Liver (tissue), 9 donors: Measurements from ENCODE around the gene KYNU. TPM values are rescaled to one million over a fixed set of nuclear protein-coding genes. Genes with fewer than 3 reads are reported as not detected.

Experiments used
- DNase-seq: peaks from one replicate; pipeline ENCODE4 v3.0.0-alpha.2; 2017; ENCODE audit warnings: low spot score
- H3K27ac ChIP-seq, 2 donors: one replicate each; pipeline ENCODE4 v1.7.0; 2013; ENCODE audit warnings: inconsistent platforms in 2 of 2, low read length in 2 of 2, control low read depth in 1 of 2, low read depth in 1 of 2, mild to moderate bottlenecking in 1 of 2
- H3K27me3 ChIP-seq, 4 donors: one replicate each; pipeline versions ENCODE4 v1.6.1 to v1.7.0; 2013; ENCODE audit warnings: low read length in 3 of 4, inconsistent platforms in 1 of 4, mild to moderate bottlenecking in 1 of 4, moderate library complexity in 1 of 4; ENCODE audit not compliant: control insufficient read depth in 4 of 4, insufficient read depth in 4 of 4
- H3K36me3 ChIP-seq, 4 donors: one replicate each; pipeline versions ENCODE4 v1.6.1 to v1.7.0; 2013; ENCODE audit warnings: low read length in 3 of 4, mild to moderate bottlenecking in 3 of 4, low read depth in 1 of 4, moderate library complexity in 1 of 4; ENCODE audit not compliant: control insufficient read depth in 4 of 4, insufficient read depth in 3 of 4
- H3K4me1 ChIP-seq, 4 donors: one replicate each; pipeline versions ENCODE4 v1.6.1 to v1.7.0; 2013; ENCODE audit warnings: low read length in 3 of 4, mild to moderate bottlenecking in 3 of 4, moderate library complexity in 1 of 4; ENCODE audit not compliant: control insufficient read depth in 4 of 4, insufficient read depth in 4 of 4
- H3K4me3 ChIP-seq, 3 donors: one replicate each; pipeline versions ENCODE4 v1.6.1 to v1.7.0; 2013; ENCODE audit warnings: low read length in 3 of 3, control low read depth in 1 of 3, low read depth in 1 of 3, mild to moderate bottlenecking in 1 of 3
- H3K9ac ChIP-seq, 2 donors: one replicate each; pipeline ENCODE4 v1.7.0; 2013; ENCODE audit warnings: low read length in 2 of 2, mild to moderate bottlenecking in 2 of 2, moderate library complexity in 2 of 2, control low read depth in 1 of 2, low read depth in 1 of 2
- H3K9me3 ChIP-seq, 4 donors: one replicate each; pipeline versions ENCODE4 v1.6.1 to v1.7.0; 2013; ENCODE audit warnings: low read length in 3 of 4; ENCODE audit not compliant: control insufficient read depth in 4 of 4
- CTCF ChIP-seq: fragments of 150-350 bp; IDR thresholded peaks from 2 replicates; pipeline ENCODE4 v1.5.1; 2017; ENCODE audit warnings: improper control_type of control experiment, low read depth, low read length; ENCODE audit not compliant: missing input control
- FOXA1 ChIP-seq: IDR thresholded peaks from 2 replicates; pipeline ENCODE4 v1.6.1; 2016; ENCODE audit warnings: antibody characterized with exemption
- FOXA2 ChIP-seq: IDR thresholded peaks from 2 replicates; pipeline ENCODE4 v1.6.1; 2016; ENCODE audit warnings: antibody characterized with exemption
- GABPA ChIP-seq, 2 donors: IDR thresholded peaks in 1 of 2; conservative IDR thresholded peaks in 1 of 2; 2 replicates each; pipeline ENCODE4 v1.6.1; 2016; ENCODE audit warnings: antibody characterized with exemption in 2 of 2, mild to moderate bottlenecking in 1 of 2, moderate library complexity in 1 of 2
- HNF4A ChIP-seq, 2 donors: conservative IDR thresholded peaks; 2 replicates each; pipeline ENCODE4 v1.6.1; 2016; ENCODE audit warnings: antibody characterized with exemption in 2 of 2, mild to moderate bottlenecking in 2 of 2
- NR2F2 ChIP-seq: IDR thresholded peaks from 2 replicates; pipeline ENCODE4 v1.6.1; 2016; ENCODE audit warnings: antibody characterized with exemption
- REST ChIP-seq: IDR thresholded peaks from 2 replicates; pipeline ENCODE4 v1.6.1; 2016; ENCODE audit warnings: antibody characterized with exemption, mild to moderate bottlenecking
- RXRA ChIP-seq, 2 donors: IDR thresholded peaks; 2 replicates each; pipeline ENCODE4 v1.6.1; 2017 to 2018; ENCODE audit warnings: antibody characterized with exemption in 2 of 2, mild to moderate bottlenecking in 1 of 2
- TAF1 ChIP-seq: conservative IDR thresholded peaks from 2 replicates; pipeline ENCODE4 v1.6.1; 2016; ENCODE audit warnings: antibody characterized with exemption, mild to moderate bottlenecking
- YY1 ChIP-seq: IDR thresholded peaks from 2 replicates; pipeline ENCODE4 v1.6.1; 2016; ENCODE audit warnings: antibody characterized with exemption, mild to moderate bottlenecking
- WGBS: extraction: QIAGEN DNeasy Blood & Tissue Kit; methylation state at CpG from one replicate; pipeline ENCODE4 v1.1.7; 2013; 5-methylcytosine and 5-hydroxymethylcytosine counted together
- polyA plus RNA-seq, 2 donors: library from polyadenylated mRNA; stranded (reverse) in 1 of 2; unstranded in 1 of 2; fragments of 200-250 nt in 1 of 2; fragments of >200 nt in 1 of 2; fragmentation: Nextera tagmentation in 1 of 2; extraction: Ambion mirVana in 1 of 2; gene quantifications; one replicate each; pipeline versions ENCODE4 v1.2.1 to v1.2.3, GENCODE V29; 2013 to 2015
- total RNA-seq, 2 donors: library from RNA; depleted of rRNA; stranded (reverse); fragments of >200 nt; gene quantifications; one replicate each; pipeline ENCODE4 v1.2.3, GENCODE V29; 2014
- donor health status: healthy.
- donor health status: healthy.
- donor health status: healthy.
- donor health status: healthy.
- donor health status: healthy.

KYNU gene
- total and polyA plus RNA-seq, 4 donors = 24.0 to 64.3 (median 32.8) TPM

GRCh38 chr2:143000599-143000998 lies 123.1 kb downstream of the KYNU start:
- no peak for DNase-seq
- no peaks in the 10 kb centered on the region for H3K4me1 ChIP-seq
- no peak for TF ChIP-seq YY1
- TF ChIP-seq CTCF = no peak
- TF ChIP-seq HNF4A (conservative IDR thresholded peaks at IDR 0.05) = peak; percentile 41 to 52
- TF ChIP-seq RXRA (IDR thresholded peaks at IDR 0.05) = no peak
- TF ChIP-seq TAF1 = no peak
- no peak overlapping the region for H3K4me3 ChIP-seq
- peaks cover under 1 to 6% (median 4%) of the 10 kb centered on the region in 4 donors for H3K36me3 ChIP-seq
- H3K9me3 ChIP-seq = no peaks in the 10 kb centered on the region
- H3K9ac ChIP-seq = no peak overlapping the region
- H3K27me3 ChIP-seq = no peaks in the 10 kb centered on the region
- 72% methylated on average over 2 of the region's 2 CpGs for WGBS
- H3K27ac ChIP-seq = no peak overlapping the region

GRCh38 chr2:143001501-143001900 lies 124.0 kb downstream of the KYNU start:
- H3K9me3 ChIP-seq = no peaks in the 10 kb centered on the region
- H3K4me1 ChIP-seq = no peaks in the 10 kb centered on the region
- H3K36me3 ChIP-seq = peaks cover 2 to 6% (median 5%) of the 10 kb centered on the region in 4 donors
- H3K27me3 ChIP-seq = no peaks in the 10 kb centered on the region
- H3K27ac ChIP-seq = no peak overlapping the region
- H3K4me3 ChIP-seq = no peak overlapping the region
- 95% methylated on average over 1 of the region's 1 CpG for WGBS
- H3K9ac ChIP-seq = no peak overlapping the region
- no peak for DNase-seq
- TF ChIP-seq RXRA (IDR thresholded peaks at IDR 0.05) = no peak
- no peak for TF ChIP-seq YY1
- TF ChIP-seq HNF4A (conservative IDR thresholded peaks at IDR 0.05) = no peak
- TF ChIP-seq NR2F2 = no peak
- TF ChIP-seq CTCF = no peak
- TF ChIP-seq REST = no peak
- TF ChIP-seq FOXA1 = no peak
- TF ChIP-seq GABPA (IDR thresholded peaks at IDR 0.05 in 1 of 2, conservative IDR thresholded peaks at IDR 0.05 in 1 of 2) = no peak
- TF ChIP-seq FOXA2 = no peak
